ENCODE measurements around the gene ATP6V1G1. TPM values are rescaled to one million over a fixed set of nuclear protein-coding genes. Genes with fewer than 3 reads are reported as not detected.

ATP6V1G1 gene
- total RNA-seq, 2 donors from 2014 or later, result 66.9 to 74.3 TPM

- intact Hi-C loops (cut with DNase I, micrococcal nuclease), result no loop called here
- DNase-seq, result no peak
- no peak for ATAC-seq
Observed at GRCh38 chr9:114606068-114606467, 18.5 kb downstream of the ATP6V1G1 start.

GRCh38 chr9:114606597-114607207, 19.1 kb downstream of the ATP6V1G1 start:
- DNase-seq (no peak), ATAC-seq (no peak)
- intact Hi-C loops (cut with DNase I, micrococcal nuclease), result no loop called here

- no peak for ATAC-seq
- DNase-seq, result no peak
- intact Hi-C loops (cut with DNase I, micrococcal nuclease), result no loop called here
Observed at GRCh38 chr9:114607671-114608524, 20.3 kb downstream of the ATP6V1G1 start.

GRCh38 chr9:114608525-114608796, 20.9 kb downstream of the ATP6V1G1 start:
- ATAC-seq (no peak), DNase-seq (no peak)
- intact Hi-C loops (cut with DNase I, micrococcal nuclease), result no loop called here

GRCh38 chr9:114611516-114612271, 24.1 kb downstream of the ATP6V1G1 start:
- DNase-seq (peak; percentile 68 to 75), ATAC-seq (peak; percentile 82)
- intact Hi-C loops (cut with DNase I, micrococcal nuclease), result no loop called here

GRCh38 chr9:114612272-114612923, 24.8 kb downstream of the ATP6V1G1 start:
- intact Hi-C loops (cut with DNase I, micrococcal nuclease), result no loop called here
- peak; percentile 26 for ATAC-seq
- peak in 1 of 2 donors; percentile 31 for DNase-seq

GRCh38 chr9:114613087-114613486, 25.5 kb downstream of the ATP6V1G1 start:
- ATAC-seq (no peak), DNase-seq (no peak)
- intact Hi-C loops (cut with DNase I, micrococcal nuclease), result no loop called here

GRCh38 chr9:114613919-114614318, 26.4 kb downstream of the ATP6V1G1 start:
- DNase-seq (no peak), ATAC-seq (no peak)
- intact Hi-C loops (cut with DNase I, micrococcal nuclease), result no loop called here

- ATAC-seq (no peak), DNase-seq (no peak)
- intact Hi-C loops (cut with DNase I, micrococcal nuclease), result no loop called here
Observed at GRCh38 chr9:114614373-114614772, 26.8 kb downstream of the ATP6V1G1 start.

GRCh38 chr9:114616684-114617520, 29.3 kb downstream of the ATP6V1G1 start:
- intact Hi-C loops (cut with DNase I, micrococcal nuclease), result no loop called here
- DNase-seq (peak; percentile 69 to 81), ATAC-seq (peak; percentile 47)

GRCh38 chr9:114619191-114619761, 31.7 kb downstream of the ATP6V1G1 start:
- peak; percentile 48 for ATAC-seq
- peak in 1 of 2 donors; percentile 31 for DNase-seq
- intact Hi-C loops (cut with DNase I, micrococcal nuclease), result no loop called here

GRCh38 chr9:114621561-114621960, 34.0 kb downstream of the ATP6V1G1 start:
- intact Hi-C loops (cut with DNase I, micrococcal nuclease), result no loop called here
- DNase-seq (no peak), ATAC-seq (no peak)

GRCh38 chr9:114621975-114622609, 34.5 kb downstream of the ATP6V1G1 start:
- intact Hi-C loops (cut with DNase I, micrococcal nuclease), result no loop called here
- ATAC-seq (no peak), DNase-seq (no peak)

- DNase-seq (no peak), ATAC-seq (no peak)
- intact Hi-C loops (cut with DNase I, micrococcal nuclease), result no loop called here
Observed at GRCh38 chr9:114624677-114625076, 37.1 kb downstream of the ATP6V1G1 start.

GRCh38 chr9:114626415-114627020, 38.9 kb downstream of the ATP6V1G1 start:
- DNase-seq, result no peak
- intact Hi-C loops (cut with DNase I, micrococcal nuclease), result no loop called here
- ATAC-seq, result no peak

GRCh38 chr9:114627553-114627952, 40.0 kb downstream of the ATP6V1G1 start:
- no peak for ATAC-seq
- intact Hi-C loops (cut with DNase I, micrococcal nuclease), result no loop called here
- no peak for DNase-seq

- no peak for DNase-seq
- ATAC-seq, result no peak
- intact Hi-C loops (cut with DNase I, micrococcal nuclease), result no loop called here
Observed at GRCh38 chr9:114629563-114630090, 42.1 kb downstream of the ATP6V1G1 start.

Data from left colon (tissue), 2 donors.